BJ (cell line): ENCODE measurements around the gene TSPAN15. TPM values are rescaled to one million over a fixed set of nuclear protein-coding genes. Genes with fewer than 3 reads are reported as not detected.
A peak's percentile ranks its signal among the peaks of the same experiment; 100 is the strongest.

Experiments
- CTCF ChIA-PET: fragments of 350-600 bp; formaldehyde crosslinking; extraction: SDS; loops from one replicate; lab custom pipeline; 2021; ENCODE audit warnings: antibody characterized with exemption, inconsistent platforms; lab: Yijun Ruan, JAX
- POLR2A ChIA-PET: fragments of 300-600 bp; sonication (Branson Sonifier 250); formaldehyde crosslinking; extraction: SDS; loops from one replicate; lab custom pipeline; 2021; ENCODE audit warnings: antibody characterized with exemption; lab: Charles Lee
- DNase-seq: peaks from one replicate; pipeline ENCODE4 v3.0.0-alpha.2; 2011; ENCODE audit warnings: low read depth
- H3K27me3 ChIP-seq: 2 replicates; pipeline ENCODE4 v1.6.0; 2011; ENCODE audit warnings: low read length; ENCODE audit not compliant: control insufficient read depth, insufficient read depth
- H3K36me3 ChIP-seq: 2 replicates; pipeline ENCODE4 v1.5.1; 2011; ENCODE audit warnings: low read length; ENCODE audit not compliant: control insufficient read depth, insufficient read depth
- H3K4me3 ChIP-seq: 2 replicates; pipeline ENCODE4 v1.5.1; 2011; ENCODE audit warnings: low read depth, mild to moderate bottlenecking, control low read depth, low read length
- polyA minus RNA-seq: library from RNA; depleted of rRNA, polyadenylated mRNA; stranded (reverse); fragments of >200 nt; gene quantifications from 2 replicates; pipeline ENCODE4 v1.2.3, GENCODE V29; 2011; rRNA and poly(A)+ RNA removed
- polyA plus RNA-seq: library from polyadenylated mRNA; depleted of rRNA; stranded (reverse); fragments of >200 nt; gene quantifications from 2 replicates; pipeline ENCODE4 v1.2.3, GENCODE V29; 2011; rRNA removed
- TF ChIP-seq, protein P1 (sequence below): IDR thresholded peaks from 2 replicates; pipeline ENCODE4 v1.5.1; 2011; ENCODE audit warnings: low read depth, mild to moderate bottlenecking, control low read depth, inconsistent platforms, low read length, moderate library complexity; ENCODE audit not compliant: insufficient read depth

TSPAN15 gene
- polyA plus RNA-seq (0.94 and 1.2 TPM in 2 replicates), polyA minus RNA-seq (1.6 and 2.1 TPM in 2 replicates)

DNA sequence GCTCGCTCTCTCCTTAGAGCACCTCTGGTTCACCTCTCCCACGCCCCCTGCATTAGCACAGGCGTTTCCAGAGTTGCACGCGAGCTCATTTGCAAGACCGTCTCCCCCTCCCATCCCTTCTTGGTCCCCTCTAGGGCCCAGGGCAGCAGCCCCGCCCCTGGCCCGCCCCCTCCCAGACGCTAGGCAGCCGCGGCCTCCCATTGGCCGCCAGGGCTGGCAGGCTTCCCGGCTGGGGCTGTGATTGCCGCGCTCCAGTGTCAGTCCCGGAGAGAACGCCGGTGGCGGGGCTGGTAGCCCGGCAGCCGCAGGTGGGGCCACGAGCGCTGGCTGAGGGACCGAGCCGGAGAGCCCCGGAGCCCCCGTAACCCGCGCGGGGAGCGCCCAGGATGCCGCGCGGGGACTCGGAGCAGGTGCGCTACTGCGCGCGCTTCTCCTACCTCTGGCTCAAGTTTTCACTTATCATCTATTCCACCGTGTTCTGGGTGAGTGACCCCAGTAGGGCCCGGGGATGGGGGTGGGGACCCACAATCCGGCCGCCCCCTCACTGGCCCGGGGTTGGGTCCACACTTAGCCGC, at the start of gene TSPAN15:
TSPAN15 (plus strand) TSS at position 257 of the 575 bp plus-strand sequence; CDS start at position 387, 130 bp downstream.
- H3K36me3 ChIP-seq = no peaks in the 10 kb centered on the region
- CTCF ChIA-PET = interaction anchor here (1.3 to 4.2 kb wide), 3 partner anchors 12 to 20 kb away, joined by 3 to 17 read pairs (median 6); no protein-coding TSS in a partner anchor
- POLR2A ChIA-PET = no interaction called here
- H3K27me3 ChIP-seq = peaks cover 6% of the 10 kb centered on the region
- DNase-seq = no peak
- peak within 1 kb of the TSS; percentile 48 for H3K4me3 ChIP-seq
- TF ChIP-seq, protein P1, sequence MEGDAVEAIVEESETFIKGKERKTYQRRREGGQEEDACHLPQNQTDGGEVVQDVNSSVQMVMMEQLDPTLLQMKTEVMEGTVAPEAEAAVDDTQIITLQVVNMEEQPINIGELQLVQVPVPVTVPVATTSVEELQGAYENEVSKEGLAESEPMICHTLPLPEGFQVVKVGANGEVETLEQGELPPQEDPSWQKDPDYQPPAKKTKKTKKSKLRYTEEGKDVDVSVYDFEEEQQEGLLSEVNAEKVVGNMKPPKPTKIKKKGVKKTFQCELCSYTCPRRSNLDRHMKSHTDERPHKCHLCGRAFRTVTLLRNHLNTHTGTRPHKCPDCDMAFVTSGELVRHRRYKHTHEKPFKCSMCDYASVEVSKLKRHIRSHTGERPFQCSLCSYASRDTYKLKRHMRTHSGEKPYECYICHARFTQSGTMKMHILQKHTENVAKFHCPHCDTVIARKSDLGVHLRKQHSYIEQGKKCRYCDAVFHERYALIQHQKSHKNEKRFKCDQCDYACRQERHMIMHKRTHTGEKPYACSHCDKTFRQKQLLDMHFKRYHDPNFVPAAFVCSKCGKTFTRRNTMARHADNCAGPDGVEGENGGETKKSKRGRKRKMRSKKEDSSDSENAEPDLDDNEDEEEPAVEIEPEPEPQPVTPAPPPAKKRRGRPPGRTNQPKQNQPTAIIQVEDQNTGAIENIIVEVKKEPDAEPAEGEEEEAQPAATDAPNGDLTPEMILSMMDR = no peak

DNA sequence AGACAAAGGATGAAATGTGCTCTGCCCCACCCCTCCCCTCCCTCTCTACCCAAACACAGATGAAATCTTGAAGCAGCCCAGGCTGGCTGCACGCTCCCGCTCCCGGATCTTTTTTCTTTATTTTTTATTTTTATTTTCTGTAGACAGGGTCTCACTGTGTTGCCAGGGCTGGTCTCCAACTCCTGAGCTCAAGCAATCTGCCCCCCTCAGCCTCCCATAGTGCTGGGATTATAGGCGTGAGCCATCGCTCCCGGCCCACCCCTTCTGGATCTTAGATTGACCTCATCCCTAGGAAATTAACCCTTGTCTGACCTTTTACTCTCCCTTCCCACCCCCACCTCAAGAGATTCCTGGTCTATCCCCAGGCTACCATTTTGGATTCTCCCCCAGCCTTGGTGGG, 48.9 kb upstream of the TSPAN15 start:
- peaks cover 21% of the 10 kb centered on the region for H3K36me3 ChIP-seq
- H3K4me3 ChIP-seq = no peak overlapping the region
- H3K27me3 ChIP-seq = no peaks in the 10 kb centered on the region
- no peak for DNase-seq
- CTCF ChIA-PET = interaction anchor here (0.7 kb wide), 1 partner anchor 165 kb away, joined by 3 read pairs; no protein-coding TSS in a partner anchor
- POLR2A ChIA-PET = no interaction called here
- TF ChIP-seq, protein P1 = no peak

DNA sequence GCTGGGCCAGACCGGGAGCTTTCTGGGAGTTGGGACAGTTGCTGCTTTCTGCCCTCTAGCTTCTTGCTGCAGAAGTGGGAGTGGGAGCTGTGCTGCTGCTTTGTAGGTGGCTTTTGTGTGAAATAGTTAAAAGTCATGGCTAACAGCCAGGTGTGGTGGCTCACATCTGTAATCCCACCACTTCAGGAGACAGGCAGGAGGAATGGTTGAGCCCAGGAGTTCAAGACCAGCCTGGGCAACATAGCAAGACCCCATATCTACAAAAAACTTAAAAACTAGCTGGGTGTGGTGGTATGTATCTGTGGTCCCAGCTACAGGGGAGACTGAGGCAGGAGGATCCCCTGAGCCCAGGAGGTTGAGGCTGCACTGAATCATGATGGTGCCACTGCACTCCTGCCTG, 48.2 kb upstream of the TSPAN15 start:
- Histone ChIP-seq H3K36me3 (peaks cover 21% of the 10 kb centered on the region), H3K4me3 (no peak overlapping the region), H3K27me3 (no peaks in the 10 kb centered on the region)
- ChIA-PET POLR2A (no interaction called here), CTCF (interaction anchor here (0.6 to 2.2 kb wide), 5 partner anchors 10 to 165 kb away, joined by 3 to 13 read pairs (median 3); no protein-coding TSS in a partner anchor)
- DNase-seq = no peak
- TF ChIP-seq, protein P1 = no peak

DNA sequence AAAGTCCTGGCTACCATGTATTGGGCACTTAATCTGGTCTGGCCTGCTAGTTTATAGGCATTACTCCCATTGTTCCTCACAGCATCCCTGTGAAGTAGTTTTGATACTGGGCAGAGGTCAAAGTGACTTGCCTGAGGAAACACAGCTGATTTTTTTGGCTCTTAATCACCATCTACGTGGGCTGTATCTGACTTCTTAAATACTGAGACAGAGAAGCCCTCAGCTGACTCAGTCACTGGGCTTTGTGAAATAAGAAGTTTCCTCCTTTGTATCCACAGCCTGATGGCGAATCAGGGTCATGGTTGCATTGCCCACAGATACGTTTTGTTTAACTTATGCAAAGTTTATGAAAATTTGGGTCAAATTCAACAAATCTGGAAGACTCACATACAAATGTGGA, 47.7 kb upstream of the TSPAN15 start:
- POLR2A ChIA-PET = no interaction called here
- Histone ChIP-seq H3K4me3 (no peak overlapping the region), H3K27me3 (no peaks in the 10 kb centered on the region), H3K36me3 (peaks cover 20% of the 10 kb centered on the region)
- CTCF ChIA-PET = interaction anchor here (0.6 to 2.2 kb wide), 5 partner anchors 10 to 166 kb away, joined by 3 to 13 read pairs (median 3); no protein-coding TSS in a partner anchor
- DNase-seq = no peak
- TF ChIP-seq, protein P1 = no peak

DNA sequence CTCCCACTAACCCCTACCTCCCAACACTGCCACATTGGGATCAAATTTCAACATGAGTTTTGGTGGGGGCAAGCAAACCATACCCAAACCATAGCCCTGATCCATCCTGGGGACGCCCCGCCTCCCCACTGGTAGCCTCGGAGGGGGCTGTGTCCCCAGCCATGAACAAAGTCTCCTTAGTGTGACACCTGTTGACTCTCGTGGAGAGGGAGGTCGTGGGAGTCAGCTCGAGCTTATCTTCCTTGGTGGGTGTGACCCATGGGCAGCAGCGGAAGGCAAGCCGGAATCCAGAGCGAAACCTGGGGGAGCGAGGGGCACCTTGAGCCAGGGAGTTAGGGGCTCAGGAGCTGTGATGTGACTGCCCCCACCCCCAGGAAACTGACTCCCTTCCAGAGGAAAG, 46.5 kb upstream of the TSPAN15 start:
- TF ChIP-seq, protein P1 = no peak
- CTCF ChIA-PET = interaction anchor here (2.2 kb wide), 1 partner anchor 12 kb away, joined by 13 read pairs; no protein-coding TSS in a partner anchor

More for the DNA sequence above, 46.5 kb upstream of the TSPAN15 start:
- no peak overlapping the region for H3K4me3 ChIP-seq
- POLR2A ChIA-PET = no interaction called here
- no peak for DNase-seq
- peaks cover 13% of the 10 kb centered on the region for H3K36me3 ChIP-seq
- no peaks in the 10 kb centered on the region for H3K27me3 ChIP-seq
